A549 (cell line): ENCODE results near the gene DPP10.

ENCODE experiments used
- CEBPB ChIP-seq, 2 experiments: fragments of >200 bp in 1 of 2; sonication (Bioruptor Twin) in 1 of 2; formaldehyde crosslinking in 1 of 2; IDR thresholded peaks; 2 replicates each; pipeline ENCODE4 v1.6.1; 2012 to 2016
- CTCF ChIP-seq: fragments of >200 bp; sonication (Bioruptor Twin); formaldehyde crosslinking; IDR thresholded peaks from 3 replicates; pipeline ENCODE4 v1.5.1; 2016
- MYC ChIP-seq: IDR thresholded peaks from 2 replicates; pipeline ENCODE4 v1.6.1; 2012; ENCODE audit warnings: mild to moderate bottlenecking, inconsistent platforms, low read length, improper control_type of control experiment, borderline replicate concordance

- TF ChIP-seq CEBPB (IDR thresholded peaks at IDR 0.05) (no peak), CTCF (no peak), MYC (no peak)
These were observed 54.5 kb downstream of the DPP10 start for GRCh38 chr2:114496959-114497358.
